GM12878 (cell line): ENCODE measurements around the gene TPR. TPM values are rescaled to one million over a fixed set of nuclear protein-coding genes. Genes with fewer than 3 reads are reported as not detected.

ENCODE experiments used
- ATAC-seq: fragments of 200-7000 bp; cut with Tn5 transposase; 3 replicates; pipeline ENCODE4 v1.9.1; 2020; ENCODE audit warnings: mild to moderate bottlenecking, moderate library complexity
- BruUV-seq: library from RNA; stranded (reverse); fragments of 400-500 nt; replicated peaks from 2 replicates; lab custom pipeline; 2021; lab: Mats Ljungman, UMichigan
- CTCF ChIA-PET: fragments of 300-600 bp; sonication (Branson Sonifier 250); formaldehyde crosslinking; extraction: SDS; loops from one replicate; lab custom pipeline; 2021; ENCODE audit warnings: inconsistent platforms; lab: Yijun Ruan, JAX
- POLR2A ChIA-PET: fragments of 350-600 bp; formaldehyde crosslinking; extraction: SDS; loops from one replicate; lab custom pipeline; 2021; ENCODE audit warnings: inconsistent platforms; lab: Charles Lee
- RAD21 ChIA-PET: fragments of 300-600 bp; sonication (Branson Sonifier 250); formaldehyde crosslinking; loops from one replicate; lab custom pipeline; 2023; ENCODE audit warnings: antibody characterized with exemption; ENCODE audit not compliant: unreplicated experiment; lab: Charles Lee
- SMC1A ChIA-PET: fragments of 300-600 bp; sonication (Branson Sonifier 250); formaldehyde crosslinking; loops from one replicate; lab custom pipeline; 2023; ENCODE audit not compliant: unreplicated experiment, uncharacterized antibody; lab: Charles Lee
- DNase-seq: peaks from one replicate; pipeline ENCODE4 v3.0.0-alpha.2; 2011; ENCODE audit warnings: low read depth, low spot score
- FAIRE-seq: peaks from 3 replicates; lab custom pipeline; 2011; peaks lifted over from hg19 to GRCh38; lab: Jason Lieb, UNC
- H2AFZ ChIP-seq: 2 replicates; pipeline ENCODE4 v1.6.0; 2011; ENCODE audit warnings: low read depth, low read length, control low read depth; ENCODE audit not compliant: control insufficient read depth
- H3K27ac ChIP-seq: 2 replicates; pipeline ENCODE4 v1.5.1; 2011; ENCODE audit warnings: control low read depth; ENCODE audit not compliant: control insufficient read depth, insufficient read depth
- H3K27me3 ChIP-seq, 2 experiments: replicated peaks in 1 of 2; 2 replicates each; pipeline versions ENCODE4 v1.6.0 to v1.6.1; 2011; ENCODE audit warnings: low read length in 1 of 2; ENCODE audit not compliant: control insufficient read depth in 2 of 2, insufficient read depth in 2 of 2
- H3K36me3 ChIP-seq, 2 experiments: 2 replicates each; pipeline ENCODE4 v1.5.1; 2011; ENCODE audit warnings: low read length in 1 of 2; ENCODE audit not compliant: control insufficient read depth in 2 of 2, insufficient read depth in 2 of 2
- H3K4me1 ChIP-seq: 2 replicates; pipeline ENCODE4 v1.6.1; 2011; ENCODE audit warnings: mild to moderate bottlenecking, low read length, moderate library complexity, mixed read lengths; ENCODE audit not compliant: control insufficient read depth, insufficient read depth
- H3K4me2 ChIP-seq: 2 replicates; pipeline ENCODE4 v1.6.0; 2011; ENCODE audit warnings: control low read depth; ENCODE audit not compliant: control insufficient read depth, insufficient read depth
- H3K4me3 ChIP-seq: fragments of 200-600 bp; sonication (generic); 2 replicates; pipeline ENCODE4 v1.5.1; 2016
- H3K79me2 ChIP-seq: 2 replicates; pipeline ENCODE4 v1.6.0; 2011; ENCODE audit warnings: low read length; ENCODE audit not compliant: control insufficient read depth, insufficient read depth
- H3K9ac ChIP-seq: 2 replicates; pipeline ENCODE4 v1.8.0; 2011; ENCODE audit warnings: low read length, control low read depth, mixed read lengths; ENCODE audit not compliant: control insufficient read depth, insufficient read depth
- H3K9me3 ChIP-seq: replicated peaks from 3 replicates; pipeline ENCODE4 v1.5.1; 2011; ENCODE audit warnings: mild to moderate bottlenecking, low read length; ENCODE audit not compliant: control insufficient read depth, insufficient read depth
- H4K20me1 ChIP-seq: 2 replicates; pipeline ENCODE4 v1.6.0; 2011; ENCODE audit not compliant: control insufficient read depth, insufficient read depth
- ASH2L ChIP-seq: fragments of 300-600, 200-600 bp; sonication (generic); IDR thresholded peaks from 2 replicates; pipeline ENCODE4 v1.6.1; 2017; ENCODE audit warnings: low read depth, mild to moderate bottlenecking, borderline replicate concordance
- BRCA1 ChIP-seq: IDR thresholded peaks from 2 replicates; pipeline ENCODE4 v1.6.1; 2011; ENCODE audit warnings: low read depth, low read length, improper control_type of control experiment
- FOXM1 ChIP-seq: IDR thresholded peaks from 2 replicates; pipeline ENCODE4 v1.6.1; 2012; ENCODE audit warnings: low read depth, mild to moderate bottlenecking, inconsistent platforms, low read length, moderate library complexity
- IKZF1 ChIP-seq: fragments of 450-650 bp; conservative IDR thresholded peaks from 2 replicates; pipeline ENCODE4 v1.6.1; 2017; ENCODE audit warnings: antibody characterized with exemption, mild to moderate bottlenecking
- JUNB ChIP-seq: IDR thresholded peaks from 2 replicates; pipeline ENCODE4 v1.6.1; 2016; ENCODE audit warnings: antibody characterized with exemption, mild to moderate bottlenecking
- MEF2B ChIP-seq: fragments of 450-650 bp; IDR thresholded peaks from 2 replicates; pipeline ENCODE4 v1.6.1; 2018; ENCODE audit warnings: mild to moderate bottlenecking, moderate library complexity; ENCODE audit not compliant: partially characterized antibody, poor library complexity, severe bottlenecking
- PML ChIP-seq: IDR thresholded peaks from 2 replicates; pipeline ENCODE4 v1.6.1; 2012; ENCODE audit warnings: low read length, inconsistent platforms
- PRDM15 ChIP-seq: fragments of 450-650 bp; formaldehyde crosslinking; IDR thresholded peaks from 2 replicates; pipeline ENCODE4 v1.4.0; 2020; ENCODE audit warnings: mild to moderate bottlenecking, moderate library complexity
- SIX5 ChIP-seq: IDR thresholded peaks from 2 replicates; pipeline ENCODE4 v1.6.1; 2011; ENCODE audit warnings: mild to moderate bottlenecking, low read depth, low read length, moderate library complexity; ENCODE audit not compliant: severe bottlenecking
- STAT3 ChIP-seq: IDR thresholded peaks from 2 replicates; pipeline ENCODE4 v1.6.1; 2011; ENCODE audit warnings: low read depth, low read length, improper control_type of control experiment
- TCF7 ChIP-seq: IDR thresholded peaks from 2 replicates; pipeline ENCODE4 v1.6.1; 2014; ENCODE audit warnings: antibody characterized with exemption, borderline replicate concordance
- ZNF207 ChIP-seq: fragments of 450-650 bp; IDR thresholded peaks from 2 replicates; pipeline ENCODE4 v1.6.1; 2014; ENCODE audit warnings: antibody characterized with exemption, mild to moderate bottlenecking, borderline replicate concordance
- ZNF24 ChIP-seq: fragments of 450-650 bp; IDR thresholded peaks from 2 replicates; pipeline ENCODE4 v1.6.1; 2017; ENCODE audit warnings: antibody characterized with exemption, mild to moderate bottlenecking
- WGBS: methylation state at CpG from one replicate; pipeline ENCODE4 v1.1.6; 2016; ENCODE audit warnings: low lambda C conversion rate; ENCODE audit not compliant: insufficient replicate concordance, insufficient coverage; ENCODE audit errors: missing lambda C conversion rate; 5-methylcytosine and 5-hydroxymethylcytosine counted together
- in situ Hi-C: fragments of 300-500 bp; cut with MboI; formaldehyde crosslinking; loops from 9 replicates; pipeline ENCODE4 v1.14.3; 2018; ENCODE audit warnings: mixed read lengths
- intact Hi-C: fragments of 100-400 bp; cut with micrococcal nuclease; formaldehyde crosslinking; loops from one replicate; pipeline ENCODE4 v1.14.2; 2022; ENCODE audit not compliant: unreplicated experiment
- polyA plus RNA-seq, 11 experiments: library from polyadenylated mRNA; depleted of rRNA in 4 of 11; unstranded in 6 of 11; stranded (reverse) in 5 of 11; fragments of >200 nt; fragmentation: Nextera tagmentation in 4 of 11; fragmentation: Illumina TruSeq in 1 of 11; extraction: Ambion mirVana in 4 of 11; extraction: Trizol in 1 of 11; gene quantifications; 1 replicate in 1 of 11; 2 replicates in 10 of 11; pipeline versions ENCODE4 v1.2.1 to v1.2.3, GENCODE V29; 2011 to 2016; ENCODE audit warnings: inconsistent platforms in 2 of 11, missing spikeins in 2 of 11, low read depth in 1 of 11
- total RNA-seq, 4 experiments: library from RNA; depleted of rRNA in 3 of 4; stranded (reverse); fragments of >200 nt in 3 of 4; fragmentation: Illumina TruSeq in 1 of 4; extraction: Trizol in 1 of 4; gene quantifications; 2 replicates each; pipeline versions ENCODE4 v1.2.1 to v1.2.3, GENCODE V29; 2013 to 2021
- TF ChIP-seq, protein P1 (sequence below), 3 experiments: IDR thresholded peaks in 2 of 3; conservative IDR thresholded peaks in 1 of 3; 2 replicates each; pipeline ENCODE4 v1.5.1; 2011; ENCODE audit warnings: low read depth in 3 of 3, low read length in 3 of 3, mild to moderate bottlenecking in 3 of 3, control low read depth in 2 of 3, moderate library complexity in 2 of 3, inconsistent platforms in 1 of 3, mixed read lengths in 1 of 3; ENCODE audit not compliant: control insufficient read depth in 2 of 3, insufficient read depth in 1 of 3; ENCODE audit errors: extremely low read depth in 1 of 3
- TF ChIP-seq, protein P2 (sequence below): fragments of 450-650 bp; IDR thresholded peaks from 2 replicates; pipeline ENCODE4 v1.6.1; 2016; ENCODE audit warnings: mild to moderate bottlenecking

Gene TPR
- total and polyA plus RNA-seq, 10 of the 15 experiments (the other 5 are each of a cell fraction or from before 2014, with no cell fraction given): 30.9 to 122 (median 92.2) TPM

DNA sequence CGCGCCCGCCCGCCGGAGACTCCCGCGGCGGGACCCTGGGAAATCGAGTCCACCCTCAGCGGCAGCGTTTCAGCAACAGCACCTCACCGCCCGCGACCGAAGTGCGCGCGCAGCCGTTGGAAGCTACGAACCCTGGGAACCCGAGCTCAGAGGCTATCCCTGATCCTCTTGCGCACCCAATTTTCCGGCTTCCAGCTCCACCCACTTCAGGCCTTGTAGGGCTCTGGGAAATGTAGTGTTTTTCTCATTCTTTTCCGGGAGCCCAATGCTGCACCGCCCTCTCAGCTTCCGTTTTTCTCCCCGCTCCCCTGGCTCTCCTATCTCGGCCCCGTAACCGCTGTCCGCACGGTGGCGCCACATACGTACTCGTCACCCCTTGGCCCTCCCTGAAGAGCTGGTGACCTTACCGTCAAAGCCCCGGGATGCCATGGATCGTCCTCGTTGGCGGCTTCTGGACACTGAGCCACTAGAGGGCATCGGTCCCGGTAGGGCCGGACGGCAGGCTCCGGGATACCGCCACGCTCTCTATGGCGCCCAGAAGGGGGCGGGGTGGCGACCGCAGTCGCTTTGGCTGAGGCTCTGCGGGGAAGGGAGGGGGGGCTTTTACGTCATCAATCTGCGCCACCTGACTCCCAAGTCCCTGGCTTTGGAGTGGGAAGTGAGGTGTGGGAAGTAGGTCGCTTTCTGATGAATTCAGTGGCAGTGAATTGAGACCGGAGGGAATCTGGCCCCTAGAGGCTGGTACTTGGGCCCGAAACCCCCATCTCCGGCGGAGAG, at the start of gene TPR, which contains the start of gene ODR4 (continued):
- TF ChIP-seq BRCA1: no peak; the same call in 1 of the 2 replicates
- peak; percentile 74; the same call in 1 of the 2 replicates for TF ChIP-seq PML
- peak; percentile 20; the same call in 1 of the 2 replicates for TF ChIP-seq JUNB
- TF ChIP-seq FOXM1: no peak; the same call in 1 of the 2 replicates
- TF ChIP-seq IKZF1: peak; percentile 100
- no peak for TF ChIP-seq TCF7
- TF ChIP-seq ZNF24: no peak
- TF ChIP-seq ASH2L: no peak; the same call in 1 of the 2 replicates
- TF ChIP-seq, protein P1, sequence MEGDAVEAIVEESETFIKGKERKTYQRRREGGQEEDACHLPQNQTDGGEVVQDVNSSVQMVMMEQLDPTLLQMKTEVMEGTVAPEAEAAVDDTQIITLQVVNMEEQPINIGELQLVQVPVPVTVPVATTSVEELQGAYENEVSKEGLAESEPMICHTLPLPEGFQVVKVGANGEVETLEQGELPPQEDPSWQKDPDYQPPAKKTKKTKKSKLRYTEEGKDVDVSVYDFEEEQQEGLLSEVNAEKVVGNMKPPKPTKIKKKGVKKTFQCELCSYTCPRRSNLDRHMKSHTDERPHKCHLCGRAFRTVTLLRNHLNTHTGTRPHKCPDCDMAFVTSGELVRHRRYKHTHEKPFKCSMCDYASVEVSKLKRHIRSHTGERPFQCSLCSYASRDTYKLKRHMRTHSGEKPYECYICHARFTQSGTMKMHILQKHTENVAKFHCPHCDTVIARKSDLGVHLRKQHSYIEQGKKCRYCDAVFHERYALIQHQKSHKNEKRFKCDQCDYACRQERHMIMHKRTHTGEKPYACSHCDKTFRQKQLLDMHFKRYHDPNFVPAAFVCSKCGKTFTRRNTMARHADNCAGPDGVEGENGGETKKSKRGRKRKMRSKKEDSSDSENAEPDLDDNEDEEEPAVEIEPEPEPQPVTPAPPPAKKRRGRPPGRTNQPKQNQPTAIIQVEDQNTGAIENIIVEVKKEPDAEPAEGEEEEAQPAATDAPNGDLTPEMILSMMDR (IDR thresholded peaks at IDR 0.05 in 2 of 3, conservative IDR thresholded peaks at IDR 0.05 in 1 of 3; ENCODE audit: control insufficient read depth in 2 of 3, extremely low read depth in 1 of 3, insufficient read depth in 1 of 3, low read depth in 3 of 3, low read length in 3 of 3): peak; percentile 83 to 99 (median 98)
- TF ChIP-seq ZNF207: peak; percentile 88; the same call in 1 of the 2 replicates

DNA sequence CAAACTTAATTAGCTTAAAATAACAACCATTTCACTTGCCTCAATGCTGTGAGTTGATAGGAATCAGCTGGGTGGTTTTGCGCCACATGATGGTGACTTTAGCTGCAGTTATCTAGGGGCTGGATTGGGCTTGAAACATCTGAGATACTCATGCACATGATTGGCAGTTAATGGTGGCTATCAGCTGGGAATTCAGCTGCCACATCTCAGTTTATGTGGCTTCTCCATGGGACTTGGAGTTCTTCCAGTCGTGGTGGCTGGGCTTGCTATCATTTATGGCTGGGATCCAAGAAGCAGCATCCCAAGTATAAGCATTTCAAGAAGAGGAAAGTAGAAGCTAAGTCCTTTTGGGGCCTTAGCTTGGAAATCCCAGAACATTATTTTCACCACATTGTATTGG, 49.5 kb upstream of the TPR start:
- SMC1A ChIA-PET: interaction anchor here (0.7 kb wide), 1 partner anchor 11 kb away, joined by 3 read pairs; no protein-coding TSS in a partner anchor
- Histone ChIP-seq H3K4me1 (peaks cover 8% of the 10 kb centered on the region), H3K4me2 (no peak overlapping the region), H3K79me2 (no peaks in the 10 kb centered on the region), H3K27ac (no peak overlapping the region), H4K20me1 (no peaks in the 10 kb centered on the region), H2AFZ (no peak overlapping the region), H3K4me3 (no peak overlapping the region), H3K9me3 (no peaks in the 10 kb centered on the region), H3K9ac (no peak overlapping the region), H3K36me3 (no peaks in the 10 kb centered on the region), H3K27me3 (no peaks in the 10 kb centered on the region)
- in situ Hi-C loops: no loop called here
- FAIRE-seq (no peak), DNase-seq (no peak), ATAC-seq (no peak)
- RAD21 ChIA-PET: no interaction called here
- 100% methylated on average over 2 of the region's 2 CpGs for WGBS
- POLR2A ChIA-PET: no interaction called here
- CTCF ChIA-PET: interaction anchor here (1.0 to 1.3 kb wide), 2 partner anchors 49 to 562 kb away, joined by 3 read pairs; partner anchors contain the start of gene TPR
- intact Hi-C loops: no loop called here
- BruUV-seq: no TSS peak
- TF ChIP-seq SIX5 (no peak), STAT3 (no peak), PRDM15 (CRISPR knock-in tag) (no peak), ZNF24 (no peak), MEF2B (no peak)
- TF ChIP-seq, protein P2, sequence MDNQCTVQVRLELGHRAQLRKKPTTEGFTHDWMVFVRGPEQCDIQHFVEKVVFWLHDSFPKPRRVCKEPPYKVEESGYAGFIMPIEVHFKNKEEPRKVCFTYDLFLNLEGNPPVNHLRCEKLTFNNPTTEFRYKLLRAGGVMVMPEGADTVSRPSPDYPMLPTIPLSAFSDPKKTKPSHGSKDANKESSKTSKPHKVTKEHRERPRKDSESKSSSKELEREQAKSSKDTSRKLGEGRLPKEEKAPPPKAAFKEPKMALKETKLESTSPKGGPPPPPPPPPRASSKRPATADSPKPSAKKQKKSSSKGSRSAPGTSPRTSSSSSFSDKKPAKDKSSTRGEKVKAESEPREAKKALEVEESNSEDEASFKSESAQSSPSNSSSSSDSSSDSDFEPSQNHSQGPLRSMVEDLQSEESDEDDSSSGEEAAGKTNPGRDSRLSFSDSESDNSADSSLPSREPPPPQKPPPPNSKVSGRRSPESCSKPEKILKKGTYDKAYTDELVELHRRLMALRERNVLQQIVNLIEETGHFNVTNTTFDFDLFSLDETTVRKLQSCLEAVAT: no peak
